Epithelial cell of proximal tubule (primary cell): Measurements from ENCODE around the gene CAMTA1. TPM values are rescaled to one million over a fixed set of nuclear protein-coding genes. Genes with fewer than 3 reads are reported as not detected.

Experiments used
- DNase-seq: peaks from one replicate; pipeline ENCODE4 v3.0.0-alpha.2; 2011; ENCODE audit warnings: low read depth
- H3K4me3 ChIP-seq: 2 replicates; pipeline ENCODE4 v1.5.1; 2011; ENCODE audit warnings: low read depth, mild to moderate bottlenecking, low read length
- total RNA-seq: library from RNA; depleted of rRNA; stranded (reverse); fragments of >200 nt; gene quantifications from 2 replicates; pipeline ENCODE4 v1.2.3, GENCODE V29; 2015
- TF ChIP-seq, protein P1 (sequence below): conservative IDR thresholded peaks from 2 replicates; pipeline ENCODE4 v1.5.1; 2012; ENCODE audit warnings: low read depth, mild to moderate bottlenecking, low read length

Gene CAMTA1
- total RNA-seq, 1 donor from 2014 or later = 79.2 TPM

DNA sequence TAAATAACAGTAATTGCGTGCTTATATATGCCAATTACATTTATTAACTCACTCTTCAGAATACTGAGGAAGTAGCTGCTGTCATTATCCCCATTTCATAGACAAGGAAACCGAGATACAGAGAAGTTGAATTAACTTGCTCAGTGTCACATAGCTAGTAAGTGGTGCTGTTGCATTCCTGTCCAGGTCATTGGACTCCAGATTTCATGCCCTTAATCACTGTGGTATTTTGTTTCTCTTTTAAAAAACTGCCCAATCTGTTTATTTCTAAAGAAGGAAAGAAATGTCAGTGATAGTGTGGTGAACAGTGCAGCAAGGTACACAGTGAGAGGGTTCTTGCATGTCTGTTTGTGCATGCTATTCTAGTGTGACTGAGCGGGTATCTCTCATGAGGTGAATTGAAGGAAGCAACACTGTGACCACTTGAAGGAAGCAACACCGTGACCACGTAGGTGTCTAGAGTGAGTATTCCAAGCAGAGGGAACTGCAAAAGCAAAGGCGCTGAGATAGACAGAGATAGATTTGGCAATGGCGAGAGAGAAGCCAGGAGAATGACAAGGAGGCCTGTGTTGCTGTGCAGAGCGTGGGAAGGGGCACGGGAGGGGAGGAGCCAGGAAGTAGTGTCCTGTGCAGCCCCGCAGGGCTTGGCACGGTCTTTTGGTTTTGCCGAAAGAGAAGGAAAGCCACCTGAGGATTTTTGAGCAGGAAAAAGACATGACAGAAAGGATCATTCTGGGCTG, 95.9 kb downstream of the CAMTA1 start:
- TF ChIP-seq, protein P1, sequence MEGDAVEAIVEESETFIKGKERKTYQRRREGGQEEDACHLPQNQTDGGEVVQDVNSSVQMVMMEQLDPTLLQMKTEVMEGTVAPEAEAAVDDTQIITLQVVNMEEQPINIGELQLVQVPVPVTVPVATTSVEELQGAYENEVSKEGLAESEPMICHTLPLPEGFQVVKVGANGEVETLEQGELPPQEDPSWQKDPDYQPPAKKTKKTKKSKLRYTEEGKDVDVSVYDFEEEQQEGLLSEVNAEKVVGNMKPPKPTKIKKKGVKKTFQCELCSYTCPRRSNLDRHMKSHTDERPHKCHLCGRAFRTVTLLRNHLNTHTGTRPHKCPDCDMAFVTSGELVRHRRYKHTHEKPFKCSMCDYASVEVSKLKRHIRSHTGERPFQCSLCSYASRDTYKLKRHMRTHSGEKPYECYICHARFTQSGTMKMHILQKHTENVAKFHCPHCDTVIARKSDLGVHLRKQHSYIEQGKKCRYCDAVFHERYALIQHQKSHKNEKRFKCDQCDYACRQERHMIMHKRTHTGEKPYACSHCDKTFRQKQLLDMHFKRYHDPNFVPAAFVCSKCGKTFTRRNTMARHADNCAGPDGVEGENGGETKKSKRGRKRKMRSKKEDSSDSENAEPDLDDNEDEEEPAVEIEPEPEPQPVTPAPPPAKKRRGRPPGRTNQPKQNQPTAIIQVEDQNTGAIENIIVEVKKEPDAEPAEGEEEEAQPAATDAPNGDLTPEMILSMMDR = no peak
- DNase-seq = no peak
- no peak overlapping the region for H3K4me3 ChIP-seq

DNA sequence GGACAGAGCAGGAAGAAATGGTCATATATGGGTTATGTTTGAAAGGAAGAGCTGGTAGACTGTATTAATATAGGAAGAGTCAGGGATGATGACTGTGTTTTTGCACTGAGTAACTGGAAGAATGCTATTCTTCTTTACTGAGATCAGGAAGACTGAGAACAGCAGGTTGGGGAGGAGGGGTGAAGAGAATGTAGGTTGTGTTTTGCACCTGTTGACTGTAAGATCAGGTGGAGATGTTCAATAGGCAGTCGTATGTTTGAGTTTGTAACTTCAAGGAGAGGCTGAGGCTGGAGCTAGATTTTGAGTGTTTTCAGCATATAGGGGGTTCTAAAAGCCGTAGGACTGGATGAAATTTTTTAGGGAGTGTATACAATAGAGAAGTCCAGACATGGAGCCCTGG, 97.2 kb downstream of the CAMTA1 start:
- no peak for DNase-seq
- TF ChIP-seq, protein P1 = no peak
- no peak overlapping the region for H3K4me3 ChIP-seq

DNA sequence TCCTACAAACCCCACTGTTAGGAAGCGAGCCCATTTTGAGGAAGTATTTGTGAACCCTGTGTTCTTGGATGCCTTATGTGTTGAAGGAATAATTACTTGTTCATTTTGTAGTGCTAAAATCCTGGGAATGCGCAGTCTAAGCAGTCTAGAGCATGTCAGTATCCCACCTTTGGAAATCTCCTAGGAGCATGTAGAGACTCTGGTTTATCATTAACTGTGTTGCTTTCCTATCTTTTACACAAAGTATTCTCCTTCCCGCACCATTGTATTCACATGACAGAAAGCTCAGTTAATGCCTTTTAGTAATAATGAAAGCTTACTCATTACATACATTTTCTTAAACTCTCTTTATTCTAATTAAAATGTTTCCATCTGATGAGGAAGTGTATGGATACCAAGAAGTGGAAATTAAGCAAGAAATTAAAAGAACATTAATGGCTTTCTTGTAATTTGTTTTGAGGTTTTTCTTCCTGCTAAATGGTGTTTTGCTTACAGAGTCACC, 99.4 kb downstream of the CAMTA1 start:
- peak; percentile 48 for DNase-seq

DNA sequence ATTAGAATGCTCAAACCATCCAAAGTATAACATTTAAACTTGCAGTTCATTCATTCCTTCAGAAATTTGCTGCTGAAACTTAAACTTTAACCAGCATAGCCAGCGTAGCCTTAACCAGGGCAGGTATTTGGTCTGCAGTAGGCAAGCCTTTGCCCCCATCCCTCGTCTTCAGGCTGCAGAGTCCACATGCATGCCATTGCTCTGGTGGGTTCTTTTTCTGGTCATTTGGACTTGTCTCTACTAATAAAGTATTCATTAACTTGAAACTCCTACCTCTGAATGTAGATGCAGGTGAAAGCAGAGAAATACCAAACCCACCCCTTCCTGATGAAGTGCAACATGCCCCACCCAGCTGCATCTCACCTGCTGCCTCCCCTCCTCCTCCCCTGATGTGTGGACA, 100.2 kb downstream of the CAMTA1 start:
- TF ChIP-seq, protein P1 = no peak
- DNase-seq = no peak
- H3K4me3 ChIP-seq = no peak overlapping the region

More for the DNA sequence above, 99.4 kb downstream of the CAMTA1 start:
- TF ChIP-seq, protein P1 = no peak
- H3K4me3 ChIP-seq = no peak overlapping the region

DNA sequence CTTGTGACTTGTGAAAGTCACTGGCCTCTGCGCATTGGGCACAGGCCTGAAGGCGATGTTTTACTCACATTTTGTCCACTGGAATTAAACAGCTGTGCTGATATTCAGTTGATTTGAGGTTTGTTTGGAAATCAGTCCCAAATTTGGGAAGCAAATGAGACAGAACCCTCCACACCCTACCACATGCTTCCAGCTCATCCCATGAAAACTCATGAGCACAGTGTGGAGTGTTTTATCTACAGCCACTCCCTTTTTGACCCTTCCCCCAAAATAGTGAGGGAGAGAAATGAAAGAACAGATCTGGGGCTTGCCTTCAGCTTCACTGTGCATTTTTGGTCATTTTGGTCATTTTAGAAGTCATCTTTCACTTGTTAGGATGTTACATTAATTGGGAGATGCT, 101.3 kb downstream of the CAMTA1 start:
- no peak overlapping the region for H3K4me3 ChIP-seq
- DNase-seq = no peak

DNA sequence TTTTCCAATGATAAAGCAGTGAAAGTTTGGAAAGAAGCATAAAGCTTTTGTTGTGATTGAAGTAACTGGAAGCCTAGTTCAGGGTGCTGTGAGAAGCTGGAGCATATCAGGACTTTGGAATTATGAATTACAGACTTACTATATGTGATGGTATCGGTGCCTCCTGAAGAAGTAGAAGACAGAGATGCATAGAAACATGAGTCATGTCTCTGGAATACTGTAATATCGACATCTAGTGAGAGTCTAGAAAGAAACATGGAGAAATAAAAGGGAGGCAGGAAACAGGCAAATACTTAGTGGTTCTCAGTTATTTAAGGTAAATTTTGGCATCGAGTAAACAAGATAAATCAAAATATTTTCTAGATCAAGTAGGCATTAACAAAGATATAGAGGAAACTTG, 103.0 kb downstream of the CAMTA1 start:
- no peak overlapping the region for H3K4me3 ChIP-seq
- TF ChIP-seq, protein P1 = no peak
- no peak for DNase-seq

More for the DNA sequence above, 101.3 kb downstream of the CAMTA1 start:
- TF ChIP-seq, protein P1 = no peak

DNA sequence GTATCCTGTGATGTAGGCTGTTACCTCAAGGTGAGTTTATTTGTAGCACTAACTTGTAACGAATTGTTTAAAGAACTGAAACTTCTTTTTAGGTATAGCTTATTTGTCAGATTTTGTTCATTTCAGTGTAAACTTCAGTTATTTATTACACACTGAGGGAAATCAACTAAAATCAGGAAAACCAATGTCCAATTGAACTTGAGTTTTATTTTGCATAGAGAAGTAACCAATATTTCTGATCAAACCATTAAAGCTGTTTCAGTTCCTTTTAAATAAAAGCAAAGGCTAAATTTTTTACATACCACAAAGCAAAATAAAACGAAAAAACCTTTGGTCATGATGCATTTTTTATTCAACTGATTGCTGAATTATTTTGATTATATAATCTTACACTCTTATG, 103.6 kb downstream of the CAMTA1 start:
- no peak overlapping the region for H3K4me3 ChIP-seq
- TF ChIP-seq, protein P1 = no peak
- no peak for DNase-seq
